SK-N-SH (cell line): ENCODE measurements around the gene NOTO.

ENCODE experiments used
- EP300 ChIP-seq, 2 experiments: IDR thresholded peaks; 2 replicates each; pipeline versions ENCODE4 v1.4.0 to v1.6.1; 2012; ENCODE audit warnings: borderline replicate concordance in 1 of 2, low read depth in 1 of 2, low read length in 1 of 2
- POLR2AphosphoS5 ChIP-seq: IDR thresholded peaks from 2 replicates; pipeline ENCODE4 v1.6.1; 2012; ENCODE audit warnings: low read depth, low read length
- RAD21 ChIP-seq: IDR thresholded peaks from 2 replicates; pipeline ENCODE4 v1.6.1; 2012; ENCODE audit warnings: mild to moderate bottlenecking, low read length
- TCF12 ChIP-seq: IDR thresholded peaks from 2 replicates; pipeline ENCODE4 v1.4.0; 2012
- TF ChIP-seq, protein P1 (sequence below): fragments of 200-600 bp; sonication (generic); IDR thresholded peaks from 2 replicates; pipeline ENCODE4 v1.6.1; 2017; ENCODE audit warnings: antibody characterized with exemption, mild to moderate bottlenecking, moderate library complexity

DNA sequence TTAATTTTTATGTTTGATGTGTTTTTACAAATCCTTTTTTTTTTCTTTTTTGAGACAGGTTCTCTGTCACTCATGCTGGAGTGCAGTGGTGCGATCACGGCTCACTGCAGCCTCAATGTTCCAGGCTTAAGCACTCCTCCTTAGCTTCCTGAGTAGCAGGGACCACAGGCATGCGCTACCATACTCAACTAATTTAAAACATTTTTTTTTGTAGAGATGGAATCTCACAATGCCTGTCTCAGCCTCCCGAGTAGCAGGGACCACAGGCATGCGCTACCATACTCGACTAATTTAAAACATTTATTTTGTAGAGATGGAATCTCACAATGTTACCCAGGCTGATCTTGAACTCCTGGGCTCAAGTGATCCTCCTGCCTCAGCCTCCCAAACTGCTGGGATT lies 3.2 kb downstream of the NOTO start:
- no peak for TF ChIP-seq EP300 (IDR thresholded peaks at IDR 0.05; ENCODE audit: borderline replicate concordance in 1 of 2, low read depth in 1 of 2, low read length in 1 of 2)
- TF ChIP-seq, protein P1, sequence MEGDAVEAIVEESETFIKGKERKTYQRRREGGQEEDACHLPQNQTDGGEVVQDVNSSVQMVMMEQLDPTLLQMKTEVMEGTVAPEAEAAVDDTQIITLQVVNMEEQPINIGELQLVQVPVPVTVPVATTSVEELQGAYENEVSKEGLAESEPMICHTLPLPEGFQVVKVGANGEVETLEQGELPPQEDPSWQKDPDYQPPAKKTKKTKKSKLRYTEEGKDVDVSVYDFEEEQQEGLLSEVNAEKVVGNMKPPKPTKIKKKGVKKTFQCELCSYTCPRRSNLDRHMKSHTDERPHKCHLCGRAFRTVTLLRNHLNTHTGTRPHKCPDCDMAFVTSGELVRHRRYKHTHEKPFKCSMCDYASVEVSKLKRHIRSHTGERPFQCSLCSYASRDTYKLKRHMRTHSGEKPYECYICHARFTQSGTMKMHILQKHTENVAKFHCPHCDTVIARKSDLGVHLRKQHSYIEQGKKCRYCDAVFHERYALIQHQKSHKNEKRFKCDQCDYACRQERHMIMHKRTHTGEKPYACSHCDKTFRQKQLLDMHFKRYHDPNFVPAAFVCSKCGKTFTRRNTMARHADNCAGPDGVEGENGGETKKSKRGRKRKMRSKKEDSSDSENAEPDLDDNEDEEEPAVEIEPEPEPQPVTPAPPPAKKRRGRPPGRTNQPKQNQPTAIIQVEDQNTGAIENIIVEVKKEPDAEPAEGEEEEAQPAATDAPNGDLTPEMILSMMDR: no peak
- TF ChIP-seq RAD21: no peak
- TF ChIP-seq POLR2AphosphoS5: no peak
- no peak; the same call in 1 of the 2 replicates for TF ChIP-seq TCF12
